GM21447 (cell line): Measurements from ENCODE around the gene LIMK2.
"Not testable (repeated sequence)": the region's sequence is repeated elsewhere in the genome, so short reads cannot be mapped to it uniquely, and the experiment has no call there.

Experiments used
- ATAC-seq: cut with Tn5 transposase; IDR thresholded peaks from one replicate; pipeline ENCODE4 v1.9.1; 2021; ENCODE audit not compliant: unreplicated experiment

The LIMK2 gene

GRCh38 chr22:31288496-31289240 lies 76.6 kb downstream of the LIMK2 start:
- ATAC-seq = no peak

- ATAC-seq = no peak
These were observed 77.2 kb downstream of the LIMK2 start for GRCh38 chr22:31289344-31289743.

GRCh38 chr22:31290494-31291471 lies 78.7 kb downstream of the LIMK2 start:
- ATAC-seq = peak; percentile 81

- ATAC-seq = no peak
These were observed 79.6 kb downstream of the LIMK2 start for GRCh38 chr22:31291481-31292235.

GRCh38 chr22:31292236-31292989 lies 80.3 kb downstream of the LIMK2 start, which contains the start of gene PIK3IP1:
TSS of gene PIK3IP1 (minus strand) at chr22:31292488. CDS start at chr22:31292344, 144 bp downstream.
- ATAC-seq = no peak

GRCh38 chr22:31295360-31295759 lies 83.3 kb downstream of the LIMK2 start:
- no peak for ATAC-seq

- no peak for ATAC-seq
These were observed 83.9 kb downstream of the LIMK2 start for GRCh38 chr22:31295831-31296657.

GRCh38 chr22:31300896-31301295 lies 88.8 kb downstream of the LIMK2 start:
- ATAC-seq = no peak

GRCh38 chr22:31302006-31302405 lies 89.9 kb downstream of the LIMK2 start:
- ATAC-seq = no peak

- no peak for ATAC-seq
These were observed 90.4 kb downstream of the LIMK2 start for GRCh38 chr22:31302537-31302936.

GRCh38 chr22:31305194-31305593 lies 93.1 kb downstream of the LIMK2 start:
- ATAC-seq = no peak

- ATAC-seq = no peak
These were observed 96.1 kb downstream of the LIMK2 start for GRCh38 chr22:31308181-31308580.

- no peak for ATAC-seq
These were observed 101.5 kb downstream of the LIMK2 start for GRCh38 chr22:31313366-31314147.

- ATAC-seq = not testable (repeated sequence)
These were observed 102.1 kb downstream of the LIMK2 start for GRCh38 chr22:31314220-31314619.

- ATAC-seq = no peak
These were observed 109.3 kb downstream of the LIMK2 start for GRCh38 chr22:31321421-31321820.

GRCh38 chr22:31323578-31324550 lies 111.8 kb downstream of the LIMK2 start:
- ATAC-seq = no peak

- no peak for ATAC-seq
These were observed 114.8 kb downstream of the LIMK2 start for GRCh38 chr22:31326877-31327276.
